GM19452 (cell line): ENCODE measurements around the gene COG4.

Source experiments
- ATAC-seq: cut with Tn5 transposase; IDR thresholded peaks from one replicate; pipeline ENCODE4 v1.9.1; 2021; ENCODE audit not compliant: unreplicated experiment

COG4 gene

GRCh38 chr16:70434484-70435260 lies 88.7 kb downstream of the COG4 start:
- no peak for ATAC-seq

GRCh38 chr16:70433458-70434103 lies 89.8 kb downstream of the COG4 start:
- no peak for ATAC-seq

GRCh38 chr16:70432723-70433457 lies 90.5 kb downstream of the COG4 start:
- ATAC-seq = peak; percentile 14

GRCh38 chr16:70432356-70432722 lies 91.0 kb downstream of the COG4 start:
- ATAC-seq = no peak

GRCh38 chr16:70430667-70431536 lies 92.5 kb downstream of the COG4 start:
- peak; percentile 43 for ATAC-seq
